Muscle of back (tissue), 11 donors: ENCODE data around the gene FOLR2. TPM values are rescaled to one million over a fixed set of nuclear protein-coding genes. Genes with fewer than 3 reads are reported as not detected.
"Not testable (repeated sequence)": the region's sequence is repeated elsewhere in the genome, so short reads cannot be mapped to it uniquely, and the experiment has no call there.

Source experiments
- DNase-seq, 3 donors: peaks; one replicate each; pipeline versions ENCODE4 v3.0.0 to v3.0.0-alpha.2; 2013
- polyA plus RNA-seq, 10 donors: library from polyadenylated mRNA; unstranded; fragments of 120-200 nt; gene quantifications; one replicate each; pipeline ENCODE4 v1.2.1, GENCODE V29; 2013; ENCODE audit not compliant: insufficient read length in 10 of 10

The FOLR2 gene
- polyA plus RNA-seq, 10 donors: 18.5 to 34.7 (median 22.5) TPM

GRCh38 chr11:72266960-72267359 lies 50.4 kb downstream of the FOLR2 start:
- not testable (repeated sequence) for DNase-seq

DNA sequence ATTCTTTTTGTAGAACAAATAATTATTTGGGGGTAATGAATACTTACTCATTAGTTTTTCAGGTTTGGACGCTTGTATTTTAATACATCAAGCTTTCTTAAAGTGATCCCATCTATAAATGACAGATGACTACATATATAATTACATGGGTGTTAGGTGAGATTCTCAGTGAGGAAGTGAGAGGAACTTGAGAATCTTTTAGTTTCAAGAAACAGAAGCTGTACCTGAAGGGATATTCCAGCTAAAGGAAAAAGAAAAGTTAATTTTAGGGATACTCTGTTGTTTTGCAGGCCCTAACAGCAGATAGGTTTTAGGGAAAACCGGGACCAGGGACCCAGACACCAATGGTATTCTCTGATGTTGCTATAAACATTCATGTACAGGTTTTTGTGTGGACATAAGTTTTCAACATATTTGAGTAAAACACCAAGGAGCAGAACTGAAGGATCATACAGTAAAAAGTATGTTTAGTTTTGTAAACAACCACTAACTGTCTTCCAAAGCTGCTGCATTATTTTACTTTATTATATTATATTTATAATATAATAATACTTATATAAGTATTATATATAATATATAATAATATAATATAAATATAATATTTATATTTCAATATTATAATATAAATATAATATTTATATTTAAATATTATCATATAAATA lies 51.5 kb downstream of the FOLR2 start:
- DNase-seq: no peak

Other genes starting within 250 kb of the FOLR2 start
- 10 to 100 TPM in 2 of 10 donors, 1 to 10 TPM in 8; 4.3 to 11.5 (median 6.9) TPM for gene IL18BP, start 217.9 kb upstream of the FOLR2 start, polyA plus RNA-seq
- 100 to 1,000 TPM; 135 to 197 (median 155) TPM for gene NUMA1, start 136.3 kb upstream of the FOLR2 start, polyA plus RNA-seq
- 10 to 100 TPM in 2 of 10 donors, 1 to 10 TPM in 8; 4.7 to 10.4 (median 6.8) TPM for gene LRRC51, start 135.9 kb upstream of the FOLR2 start, polyA plus RNA-seq
- 10 to 100 TPM; 73.6 to 94.0 (median 82.1) TPM for gene LAMTOR1, start 113.5 kb upstream of the FOLR2 start, polyA plus RNA-seq
- not detected for gene TOMT, start 110.9 kb upstream of the FOLR2 start, polyA plus RNA-seq
- 10 to 100 TPM; 29.9 to 34.1 (median 32.2) TPM for gene ANAPC15, start 104.1 kb upstream of the FOLR2 start, polyA plus RNA-seq
- not detected for gene FOLR3, start 81.1 kb upstream of the FOLR2 start, polyA plus RNA-seq
- gene FOLR1, start 24.7 kb upstream of the FOLR2 start, polyA plus RNA-seq: 1 to 10 TPM; 2.2 to 6.8 (median 3.5) TPM
- gene INPPL1, start 8.0 kb downstream of the FOLR2 start, polyA plus RNA-seq: 100 to 1,000 TPM; 109 to 182 (median 141) TPM
- not detected for gene PHOX2A, start 27.4 kb downstream of the FOLR2 start, polyA plus RNA-seq
- gene CLPB, start 217.7 kb downstream of the FOLR2 start, polyA plus RNA-seq: 10 to 100 TPM; 13.4 to 19.5 (median 15.7) TPM